HCT116 (cell line): ENCODE results near the gene MYH11. TPM values are rescaled to one million over a fixed set of nuclear protein-coding genes. Genes with fewer than 3 reads are reported as not detected.

Source experiments
- ATAC-seq: fragments of 200-7000 bp; cut with Tn5 transposase; 2 replicates; pipeline ENCODE4 v1.9.1; 2020; ENCODE audit warnings: mild to moderate bottlenecking, moderate library complexity
- BruUV-seq: library from RNA; stranded (reverse); fragments of 400-500 nt; replicated peaks from 2 replicates; lab custom pipeline; 2021; lab: Mats Ljungman, UMichigan
- CTCF ChIA-PET: fragments of 300-600 bp; sonication (Branson Sonifier 250); formaldehyde crosslinking; loops from one replicate; lab custom pipeline; 2021; ENCODE audit warnings: antibody characterized with exemption; lab: Charles Lee
- POLR2A ChIA-PET: fragments of 300-600, 350-600 bp; sonication (Branson Sonifier 250); formaldehyde crosslinking; loops from one replicate; lab custom pipeline; 2021; ENCODE audit warnings: antibody characterized with exemption; lab: Charles Lee
- RAD21 ChIA-PET, 2 experiments: fragments of 300-600 bp; sonication (Branson Sonifier 250); formaldehyde crosslinking; loops; one replicate each; lab custom pipeline; 2023; ENCODE audit warnings: low total read pairs in 2 of 2; ENCODE audit not compliant: uncharacterized antibody in 2 of 2, unreplicated experiment in 2 of 2, low non-redundant PET in 1 of 2; lab: Charles Lee
- DNase-seq: peaks from one replicate; pipeline ENCODE4 v3.0.0-alpha.2; 2010; ENCODE audit warnings: low read depth, low spot score
- H2AFZ ChIP-seq: fragments of 200-600 bp; shearing (Covaris generic), sonication (generic); 2 replicates; pipeline ENCODE4 v1.6.1; 2017; ENCODE audit warnings: low read depth, mixed run types, mixed read lengths, antibody characterized with exemption, low read length; ENCODE audit not compliant: poor library complexity, severe bottlenecking
- H3K27ac ChIP-seq: 2 replicates; pipeline ENCODE4 v1.5.1; 2012; ENCODE audit warnings: low read depth, low read length
- H3K27me3 ChIP-seq: fragments of 200-600 bp; sonication (generic); 2 replicates; pipeline ENCODE4 v1.6.1; 2016; ENCODE audit warnings: mixed run types, low read length, mixed read lengths; ENCODE audit not compliant: insufficient read depth
- H3K36me3 ChIP-seq, 2 experiments: fragments of 200-500 bp in 1 of 2; fragments of 200-600 bp in 1 of 2; sonication (Bioruptor generic) in 1 of 2; sonication (generic) in 1 of 2; 2 replicates each; pipeline versions ENCODE4 v1.5.1 to v1.6.1; 2014 to 2016; ENCODE audit warnings: low read length in 2 of 2, inconsistent platforms in 1 of 2, mixed read lengths in 1 of 2, mixed run types in 1 of 2; ENCODE audit not compliant: insufficient read depth in 2 of 2, control insufficient read depth in 1 of 2
- H3K4me1 ChIP-seq, 2 experiments: fragments of 200-600 bp in 1 of 2; sonication (generic) in 1 of 2; 2 replicates each; pipeline versions ENCODE4 v1.5.1 to v1.6.1; 2012 to 2017; ENCODE audit warnings: low read length in 2 of 2, inconsistent platforms in 1 of 2, mild to moderate bottlenecking in 1 of 2, mixed read lengths in 1 of 2, mixed run types in 1 of 2, moderate library complexity in 1 of 2; ENCODE audit not compliant: insufficient read depth in 2 of 2, control insufficient read depth in 1 of 2
- H3K4me2 ChIP-seq: fragments of 200-600 bp; sonication (generic); 2 replicates; pipeline ENCODE4 v1.6.1; 2017; ENCODE audit warnings: mixed run types, low read length, mixed read lengths
- H3K4me3 ChIP-seq, 2 experiments: fragments of 200-600 bp in 1 of 2; sonication (generic) in 1 of 2; replicated peaks in 1 of 2; 2 replicates each; pipeline ENCODE4 v1.5.1; 2011 to 2016; ENCODE audit warnings: low read length in 2 of 2, control low read depth in 1 of 2, low read depth in 1 of 2, mild to moderate bottlenecking in 1 of 2, mixed read lengths in 1 of 2, mixed run types in 1 of 2
- H3K79me2 ChIP-seq: fragments of 200-600 bp; sonication (generic); 2 replicates; pipeline ENCODE4 v1.6.1; 2017; ENCODE audit warnings: mild to moderate bottlenecking, mixed run types, low read length, moderate library complexity, mixed read lengths; ENCODE audit not compliant: insufficient read depth
- H3K9ac ChIP-seq: fragments of 200-600 bp; sonication (generic); 2 replicates; pipeline ENCODE4 v1.6.1; 2016; ENCODE audit warnings: low read length, mixed read lengths
- H3K9me2 ChIP-seq: fragments of 200-600 bp; sonication (generic), shearing (Covaris generic); 2 replicates; pipeline ENCODE4 v1.6.1; 2017; ENCODE audit warnings: mixed run types, mild to moderate bottlenecking, moderate library complexity; ENCODE audit not compliant: insufficient read depth
- H3K9me3 ChIP-seq, 2 experiments: fragments of 200-500 bp in 1 of 2; fragments of 200-600 bp in 1 of 2; sonication (Bioruptor generic) in 1 of 2; sonication (generic) in 1 of 2; 2 replicates each; pipeline ENCODE4 v1.6.1; 2014 to 2017; ENCODE audit warnings: low read length in 2 of 2, mixed read lengths in 2 of 2, inconsistent platforms in 1 of 2, low read depth in 1 of 2, mild to moderate bottlenecking in 1 of 2, mixed run types in 1 of 2, moderate library complexity in 1 of 2; ENCODE audit not compliant: control insufficient read depth in 1 of 2, insufficient read depth in 1 of 2
- H4K20me1 ChIP-seq: fragments of 200-600 bp; sonication (generic), shearing (Covaris generic); 2 replicates; pipeline ENCODE4 v1.6.1; 2017; ENCODE audit warnings: mixed run types, mild to moderate bottlenecking, moderate library complexity; ENCODE audit not compliant: insufficient read depth
- EGR1 ChIP-seq: IDR thresholded peaks from 2 replicates; pipeline ENCODE4 v1.6.1; 2012; ENCODE audit warnings: low read depth
- EZH2 ChIP-seq: fragments of 200-600 bp; sonication (generic); IDR thresholded peaks from 2 replicates; pipeline ENCODE4 v1.6.1; 2017; ENCODE audit warnings: antibody characterized with exemption, mixed run types
- EZH2phosphoT487 ChIP-seq: fragments of 200-600 bp; IDR thresholded peaks from 2 replicates; pipeline ENCODE4 v1.6.1; 2018; ENCODE audit warnings: antibody characterized with exemption, borderline replicate concordance
- FOSL1 ChIP-seq: IDR thresholded peaks from 2 replicates; pipeline ENCODE4 v1.6.1; 2012; ENCODE audit warnings: low read depth
- JUND ChIP-seq: IDR thresholded peaks from 2 replicates; pipeline ENCODE4 v1.6.1; 2012
- MAX ChIP-seq: IDR thresholded peaks from 2 replicates; pipeline ENCODE4 v1.6.1; 2012
- POLR2A ChIP-seq: IDR thresholded peaks from 2 replicates; pipeline ENCODE4 v1.7.0; 2011; ENCODE audit warnings: borderline replicate concordance; ENCODE audit not compliant: insufficient read depth, insufficient read length; ENCODE audit errors: extremely low read depth
- POLR2AphosphoS5 ChIP-seq: IDR thresholded peaks from 2 replicates; pipeline ENCODE4 v1.6.1; 2011; ENCODE audit warnings: mild to moderate bottlenecking, low read depth, low read length, moderate library complexity
- RAD21 ChIP-seq: IDR thresholded peaks from 2 replicates; pipeline ENCODE4 v1.6.1; 2012; ENCODE audit warnings: low read depth, mild to moderate bottlenecking
- SP1 ChIP-seq: IDR thresholded peaks from 2 replicates; pipeline ENCODE4 v1.6.1; 2012; ENCODE audit warnings: low read depth
- SRF ChIP-seq: IDR thresholded peaks from 2 replicates; pipeline ENCODE4 v1.6.1; 2012; ENCODE audit warnings: low read depth
- YY1 ChIP-seq: IDR thresholded peaks from 2 replicates; pipeline ENCODE4 v1.6.1; 2011; ENCODE audit warnings: low read length, low read depth, moderate library complexity, mild to moderate bottlenecking; ENCODE audit not compliant: insufficient replicate concordance; ENCODE audit errors: extremely low read depth
- ZNF274 ChIP-seq: fragments of 200-500 bp; sonication (Bioruptor generic); IDR thresholded peaks from 2 replicates; pipeline ENCODE4 v1.6.1; 2014; ENCODE audit warnings: mild to moderate bottlenecking, low read depth, low read length, inconsistent platforms
- intact Hi-C: fragments of 100-400 bp; cut with micrococcal nuclease; formaldehyde crosslinking; loops from 2 replicates; pipeline ENCODE4 v1.10.0; 2022
- total RNA-seq: library from RNA; stranded (reverse); gene quantifications from one replicate; pipeline ENCODE4 v1.2.1, GENCODE V29; 2021; ENCODE audit not compliant: unreplicated experiment
- TF ChIP-seq, protein P1 (sequence below): IDR thresholded peaks from 2 replicates; pipeline ENCODE4 v1.6.1; 2012
- TF ChIP-seq, protein P2 (sequence below): IDR thresholded peaks from 2 replicates; pipeline ENCODE4 v1.6.1; 2011; ENCODE audit warnings: mild to moderate bottlenecking, low read length, moderate library complexity; ENCODE audit not compliant: insufficient replicate concordance; ENCODE audit errors: extremely low read depth
- TF ChIP-seq, protein P3 (sequence below), 3 experiments: fragments of 200-600 bp in 1 of 3; sonication (generic) in 1 of 3; IDR thresholded peaks in 2 of 3; conservative IDR thresholded peaks in 1 of 3; 2 replicates each; pipeline ENCODE4 v1.5.1; 2012 to 2017; ENCODE audit warnings: low read depth in 2 of 3, low read length in 2 of 3, antibody characterized with exemption in 1 of 3, borderline replicate concordance in 1 of 3, control low read depth in 1 of 3, mild to moderate bottlenecking in 1 of 3, mixed read lengths in 1 of 3, mixed run types in 1 of 3, moderate library complexity in 1 of 3; ENCODE audit not compliant: insufficient read depth in 1 of 3

Gene MYH11
- total RNA-seq, 1 experiment from 2014 or later = 0.61 TPM

DNA sequence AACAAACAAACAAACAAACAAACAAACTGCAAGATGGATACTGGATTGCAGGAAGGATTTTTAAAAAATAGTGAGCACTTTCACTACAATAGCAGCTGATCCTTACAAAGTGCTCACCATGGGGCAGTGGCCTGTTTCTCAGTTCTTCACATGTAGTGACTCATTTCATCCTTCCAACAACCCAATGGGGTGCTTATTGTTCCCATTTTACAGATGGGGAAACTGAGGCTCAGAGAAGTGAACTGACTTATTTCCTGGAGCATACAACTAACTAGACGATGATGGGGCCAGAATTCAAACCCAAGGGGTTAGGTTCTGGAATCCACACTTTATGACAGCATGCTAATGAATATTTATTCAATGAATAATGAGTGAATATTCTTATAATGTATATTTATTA is 61.2 kb downstream of the MYH11 start:
- no peak for ATAC-seq
- H3K79me2 ChIP-seq = no peaks in the 10 kb centered on the region

GRCh38 chr16:15792563-15792971 is 64.3 kb downstream of the MYH11 start:
- Histone ChIP-seq H3K79me2 (no peaks in the 10 kb centered on the region), H3K9me2 (no peaks in the 10 kb centered on the region), H3K27me3 (no peaks in the 10 kb centered on the region), H3K4me1 (peaks cover 0 to 2% of the 10 kb centered on the region in 2 experiments; a peak in 1 of 4 replicates), H3K9me3 (peaks cover 5 to 7% of the 10 kb centered on the region in 2 experiments; a peak in 1 of 4 replicates), H2AFZ (no peak overlapping the region), H3K4me3 (no peak overlapping the region), H3K9ac (no peak overlapping the region), H3K27ac (no peak overlapping the region), H3K36me3 (no peaks in the 10 kb centered on the region), H4K20me1 (no peaks in the 10 kb centered on the region), H3K4me2 (no peak overlapping the region)
- no TSS peak for BruUV-seq
- no peak for TF ChIP-seq SRF
- TF ChIP-seq EGR1 = no peak
- no peak for TF ChIP-seq YY1
- TF ChIP-seq, protein P1, sequence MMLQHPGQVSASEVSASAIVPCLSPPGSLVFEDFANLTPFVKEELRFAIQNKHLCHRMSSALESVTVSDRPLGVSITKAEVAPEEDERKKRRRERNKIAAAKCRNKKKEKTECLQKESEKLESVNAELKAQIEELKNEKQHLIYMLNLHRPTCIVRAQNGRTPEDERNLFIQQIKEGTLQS = no peak
- TF ChIP-seq EZH2 = no peak
- TF ChIP-seq ZNF274 = no peak
- TF ChIP-seq, protein P2, sequence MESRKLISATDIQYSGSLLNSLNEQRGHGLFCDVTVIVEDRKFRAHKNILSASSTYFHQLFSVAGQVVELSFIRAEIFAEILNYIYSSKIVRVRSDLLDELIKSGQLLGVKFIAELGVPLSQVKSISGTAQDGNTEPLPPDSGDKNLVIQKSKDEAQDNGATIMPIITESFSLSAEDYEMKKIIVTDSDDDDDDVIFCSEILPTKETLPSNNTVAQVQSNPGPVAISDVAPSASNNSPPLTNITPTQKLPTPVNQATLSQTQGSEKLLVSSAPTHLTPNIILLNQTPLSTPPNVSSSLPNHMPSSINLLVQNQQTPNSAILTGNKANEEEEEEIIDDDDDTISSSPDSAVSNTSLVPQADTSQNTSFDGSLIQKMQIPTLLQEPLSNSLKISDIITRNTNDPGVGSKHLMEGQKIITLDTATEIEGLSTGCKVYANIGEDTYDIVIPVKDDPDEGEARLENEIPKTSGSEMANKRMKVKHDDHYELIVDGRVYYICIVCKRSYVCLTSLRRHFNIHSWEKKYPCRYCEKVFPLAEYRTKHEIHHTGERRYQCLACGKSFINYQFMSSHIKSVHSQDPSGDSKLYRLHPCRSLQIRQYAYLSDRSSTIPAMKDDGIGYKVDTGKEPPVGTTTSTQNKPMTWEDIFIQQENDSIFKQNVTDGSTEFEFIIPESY = no peak
- TF ChIP-seq FOSL1 = no peak
- TF ChIP-seq, protein P3, sequence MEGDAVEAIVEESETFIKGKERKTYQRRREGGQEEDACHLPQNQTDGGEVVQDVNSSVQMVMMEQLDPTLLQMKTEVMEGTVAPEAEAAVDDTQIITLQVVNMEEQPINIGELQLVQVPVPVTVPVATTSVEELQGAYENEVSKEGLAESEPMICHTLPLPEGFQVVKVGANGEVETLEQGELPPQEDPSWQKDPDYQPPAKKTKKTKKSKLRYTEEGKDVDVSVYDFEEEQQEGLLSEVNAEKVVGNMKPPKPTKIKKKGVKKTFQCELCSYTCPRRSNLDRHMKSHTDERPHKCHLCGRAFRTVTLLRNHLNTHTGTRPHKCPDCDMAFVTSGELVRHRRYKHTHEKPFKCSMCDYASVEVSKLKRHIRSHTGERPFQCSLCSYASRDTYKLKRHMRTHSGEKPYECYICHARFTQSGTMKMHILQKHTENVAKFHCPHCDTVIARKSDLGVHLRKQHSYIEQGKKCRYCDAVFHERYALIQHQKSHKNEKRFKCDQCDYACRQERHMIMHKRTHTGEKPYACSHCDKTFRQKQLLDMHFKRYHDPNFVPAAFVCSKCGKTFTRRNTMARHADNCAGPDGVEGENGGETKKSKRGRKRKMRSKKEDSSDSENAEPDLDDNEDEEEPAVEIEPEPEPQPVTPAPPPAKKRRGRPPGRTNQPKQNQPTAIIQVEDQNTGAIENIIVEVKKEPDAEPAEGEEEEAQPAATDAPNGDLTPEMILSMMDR (IDR thresholded peaks at IDR 0.05 in 2 of 3, conservative IDR thresholded peaks at IDR 0.05 in 1 of 3; ENCODE audit: borderline replicate concordance in 1 of 3, insufficient read depth in 1 of 3, low read depth in 2 of 3, low read length in 2 of 3) = no peak
- TF ChIP-seq POLR2A = no peak
- TF ChIP-seq POLR2AphosphoS5 = no peak
- no peak for TF ChIP-seq JUND
- ChIA-PET RAD21 (no interaction called here), CTCF (interaction anchor here (1.0 kb wide), 1 partner anchor 29 kb away, joined by 4 read pairs; no protein-coding TSS in a partner anchor), POLR2A (no interaction called here)
- ATAC-seq = no peak
- no peak for DNase-seq
- intact Hi-C loops = no loop called here

More for the DNA sequence above, 61.2 kb downstream of the MYH11 start:
- no peaks in the 10 kb centered on the region for H3K9me2 ChIP-seq
- no peak for TF ChIP-seq RAD21
- no peak for TF ChIP-seq JUND
- no peak for TF ChIP-seq EZH2phosphoT487
- no peak for TF ChIP-seq SP1
- TF ChIP-seq MAX = no peak
- no peak overlapping the region for H3K27ac ChIP-seq
- H3K4me2 ChIP-seq = no peak overlapping the region
- no peak overlapping the region for H2AFZ ChIP-seq
- ChIA-PET RAD21 (no interaction called here), CTCF (interaction anchor here (1.0 kb wide), 1 partner anchor 26 kb away, joined by 3 read pairs; no protein-coding TSS in a partner anchor), POLR2A (no interaction called here)
- no peak overlapping the region for H3K9ac ChIP-seq
- DNase-seq = no peak
- no peaks in the 10 kb centered on the region for H3K36me3 ChIP-seq
- peaks cover 3% of the 10 kb centered on the region; the same call in 1 of the 2 replicates for H3K27me3 ChIP-seq
- no peak overlapping the region for H3K4me3 ChIP-seq
- peaks cover 5 to 7% of the 10 kb centered on the region in 2 experiments; a peak in 1 of 4 replicates for H3K9me3 ChIP-seq
- H4K20me1 ChIP-seq = no peaks in the 10 kb centered on the region
- no TSS peak for BruUV-seq
- no peaks in the 10 kb centered on the region for H3K4me1 ChIP-seq
- intact Hi-C loops = no loop called here
